Liver (tissue), 9 donors: ENCODE results near the gene COL27A1. TPM values are rescaled to one million over a fixed set of nuclear protein-coding genes. Genes with fewer than 3 reads are reported as not detected.

Source experiments
- DNase-seq: peaks from one replicate; pipeline ENCODE4 v3.0.0-alpha.2; 2017; ENCODE audit warnings: low spot score
- H3K27ac ChIP-seq, 2 donors: one replicate each; pipeline ENCODE4 v1.7.0; 2013; ENCODE audit warnings: inconsistent platforms in 2 of 2, low read length in 2 of 2, control low read depth in 1 of 2, low read depth in 1 of 2, mild to moderate bottlenecking in 1 of 2
- H3K27me3 ChIP-seq, 4 donors: one replicate each; pipeline versions ENCODE4 v1.6.1 to v1.7.0; 2013; ENCODE audit warnings: low read length in 3 of 4, inconsistent platforms in 1 of 4, mild to moderate bottlenecking in 1 of 4, moderate library complexity in 1 of 4; ENCODE audit not compliant: control insufficient read depth in 4 of 4, insufficient read depth in 4 of 4
- H3K36me3 ChIP-seq, 4 donors: one replicate each; pipeline versions ENCODE4 v1.6.1 to v1.7.0; 2013; ENCODE audit warnings: low read length in 3 of 4, mild to moderate bottlenecking in 3 of 4, low read depth in 1 of 4, moderate library complexity in 1 of 4; ENCODE audit not compliant: control insufficient read depth in 4 of 4, insufficient read depth in 3 of 4
- H3K4me1 ChIP-seq, 4 donors: one replicate each; pipeline versions ENCODE4 v1.6.1 to v1.7.0; 2013; ENCODE audit warnings: low read length in 3 of 4, mild to moderate bottlenecking in 3 of 4, moderate library complexity in 1 of 4; ENCODE audit not compliant: control insufficient read depth in 4 of 4, insufficient read depth in 4 of 4
- H3K4me3 ChIP-seq, 3 donors: one replicate each; pipeline versions ENCODE4 v1.6.1 to v1.7.0; 2013; ENCODE audit warnings: low read length in 3 of 3, control low read depth in 1 of 3, low read depth in 1 of 3, mild to moderate bottlenecking in 1 of 3
- H3K9ac ChIP-seq, 2 donors: one replicate each; pipeline ENCODE4 v1.7.0; 2013; ENCODE audit warnings: low read length in 2 of 2, mild to moderate bottlenecking in 2 of 2, moderate library complexity in 2 of 2, control low read depth in 1 of 2, low read depth in 1 of 2
- H3K9me3 ChIP-seq, 4 donors: one replicate each; pipeline versions ENCODE4 v1.6.1 to v1.7.0; 2013; ENCODE audit warnings: low read length in 3 of 4; ENCODE audit not compliant: control insufficient read depth in 4 of 4
- ATF3 ChIP-seq: IDR thresholded peaks from 2 replicates; pipeline ENCODE4 v1.6.1; 2016; ENCODE audit warnings: antibody characterized with exemption
- EGR1 ChIP-seq, 2 donors: IDR thresholded peaks; 2 replicates each; pipeline ENCODE4 v1.6.1; 2016 to 2018; ENCODE audit warnings: antibody characterized with exemption in 2 of 2, low read depth in 2 of 2
- FOXA1 ChIP-seq: IDR thresholded peaks from 2 replicates; pipeline ENCODE4 v1.6.1; 2016; ENCODE audit warnings: antibody characterized with exemption
- FOXA2 ChIP-seq: IDR thresholded peaks from 2 replicates; pipeline ENCODE4 v1.6.1; 2016; ENCODE audit warnings: antibody characterized with exemption
- GABPA ChIP-seq, 2 donors: IDR thresholded peaks in 1 of 2; conservative IDR thresholded peaks in 1 of 2; 2 replicates each; pipeline ENCODE4 v1.6.1; 2016; ENCODE audit warnings: antibody characterized with exemption in 2 of 2, mild to moderate bottlenecking in 1 of 2, moderate library complexity in 1 of 2
- HNF4A ChIP-seq, 2 donors: conservative IDR thresholded peaks; 2 replicates each; pipeline ENCODE4 v1.6.1; 2016; ENCODE audit warnings: antibody characterized with exemption in 2 of 2, mild to moderate bottlenecking in 2 of 2
- HNF4G ChIP-seq: IDR thresholded peaks from 2 replicates; pipeline ENCODE4 v1.6.1; 2016; ENCODE audit warnings: antibody characterized with exemption
- JUND ChIP-seq, 2 donors: IDR thresholded peaks; 2 replicates each; pipeline ENCODE4 v1.6.1; 2016; ENCODE audit warnings: antibody characterized with exemption in 2 of 2
- NR2F2 ChIP-seq: IDR thresholded peaks from 2 replicates; pipeline ENCODE4 v1.6.1; 2016; ENCODE audit warnings: antibody characterized with exemption
- REST ChIP-seq: IDR thresholded peaks from 2 replicates; pipeline ENCODE4 v1.6.1; 2016; ENCODE audit warnings: antibody characterized with exemption, mild to moderate bottlenecking
- TAF1 ChIP-seq: conservative IDR thresholded peaks from 2 replicates; pipeline ENCODE4 v1.6.1; 2016; ENCODE audit warnings: antibody characterized with exemption, mild to moderate bottlenecking
- YY1 ChIP-seq: IDR thresholded peaks from 2 replicates; pipeline ENCODE4 v1.6.1; 2016; ENCODE audit warnings: antibody characterized with exemption, mild to moderate bottlenecking
- WGBS: extraction: QIAGEN DNeasy Blood & Tissue Kit; methylation state at CpG from one replicate; pipeline ENCODE4 v1.1.7; 2013; 5-methylcytosine and 5-hydroxymethylcytosine counted together
- polyA plus RNA-seq, 2 donors: library from polyadenylated mRNA; stranded (reverse) in 1 of 2; unstranded in 1 of 2; fragments of 200-250 nt in 1 of 2; fragments of >200 nt in 1 of 2; fragmentation: Nextera tagmentation in 1 of 2; extraction: Ambion mirVana in 1 of 2; gene quantifications; one replicate each; pipeline versions ENCODE4 v1.2.1 to v1.2.3, GENCODE V29; 2013 to 2015
- total RNA-seq, 2 donors: library from RNA; depleted of rRNA; stranded (reverse); fragments of >200 nt; gene quantifications; one replicate each; pipeline ENCODE4 v1.2.3, GENCODE V29; 2014
- TF ChIP-seq, protein P1 (sequence below): IDR thresholded peaks from 2 replicates; pipeline ENCODE4 v1.6.1; 2016; ENCODE audit warnings: antibody characterized with exemption
- donor health status: healthy.
- donor health status: healthy.
- donor health status: healthy.
- donor health status: healthy.
- donor health status: healthy.

COL27A1 gene
- total and polyA plus RNA-seq, 4 donors, result 7.0 to 20.4 (median 12.0) TPM

GRCh38 chr9:114282926-114283325, 127.6 kb downstream of the COL27A1 start:
- no peaks in the 10 kb centered on the region for H3K9me3 ChIP-seq
- H3K27me3 ChIP-seq, result no peaks in the 10 kb centered on the region
- no peak overlapping the region for H3K4me3 ChIP-seq
- no peak for DNase-seq
- peaks cover 5 to 50% (median 21%) of the 10 kb centered on the region in 4 donors for H3K36me3 ChIP-seq
- TF ChIP-seq JUND (IDR thresholded peaks at IDR 0.05) (no peak), GABPA (IDR thresholded peaks at IDR 0.05 in 1 of 2, conservative IDR thresholded peaks at IDR 0.05 in 1 of 2) (no peak), FOXA1 (no peak), FOXA2 (no peak), HNF4A (conservative IDR thresholded peaks at IDR 0.05) (no peak), ATF3 (no peak), EGR1 (IDR thresholded peaks at IDR 0.05; ENCODE audit: low read depth in 2 of 2) (no peak)
- no peak overlapping the region for H3K9ac ChIP-seq
- H3K27ac ChIP-seq, result no peak overlapping the region
- H3K4me1 ChIP-seq, result peaks cover 0 to 4% (median 0%) of the 10 kb centered on the region in 4 donors
- WGBS, result 76% methylated on average over 5 of the region's 5 CpGs

DNA sequence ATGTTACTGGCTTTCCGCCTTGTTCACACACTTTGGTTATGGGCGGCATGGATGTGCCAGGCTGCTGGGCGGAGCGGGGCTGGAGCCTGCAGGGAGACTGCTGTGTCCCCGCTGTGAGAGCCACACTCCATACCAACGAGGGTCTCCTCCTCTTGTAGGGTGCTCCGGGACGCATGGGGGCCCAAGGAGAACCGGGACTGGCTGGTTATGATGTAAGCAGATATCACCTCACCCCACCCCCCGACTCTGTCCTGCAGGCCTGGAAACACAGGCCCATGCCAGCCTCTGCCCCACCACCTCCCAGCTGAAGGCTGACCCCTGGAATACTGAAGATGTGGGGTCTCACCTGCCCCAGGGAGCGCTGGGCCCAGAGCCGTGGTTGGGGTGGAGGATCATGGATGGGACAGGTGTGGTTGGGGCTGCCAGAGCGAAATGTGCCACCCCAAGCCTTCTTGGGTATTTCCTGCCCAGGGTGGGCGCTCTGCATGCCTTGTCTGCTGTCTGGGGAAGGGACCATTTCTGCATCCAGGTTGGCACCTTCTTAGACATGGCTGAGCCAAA, 128.3 kb downstream of the COL27A1 start:
- Histone ChIP-seq H3K9ac (no peak overlapping the region), H3K27me3 (no peaks in the 10 kb centered on the region), H3K27ac (no peak overlapping the region), H3K4me1 (peaks cover 0 to 4% (median 0%) of the 10 kb centered on the region in 4 donors), H3K9me3 (no peaks in the 10 kb centered on the region), H3K36me3 (peaks cover 5 to 49% (median 21%) of the 10 kb centered on the region in 4 donors), H3K4me3 (no peak overlapping the region)
- no peak for TF ChIP-seq GABPA (IDR thresholded peaks at IDR 0.05 in 1 of 2, conservative IDR thresholded peaks at IDR 0.05 in 1 of 2)
- no peak for TF ChIP-seq JUND (IDR thresholded peaks at IDR 0.05)
- TF ChIP-seq YY1, result no peak
- TF ChIP-seq REST, result no peak
- no peak for TF ChIP-seq NR2F2
- no peak for TF ChIP-seq TAF1
- TF ChIP-seq FOXA2, result no peak
- TF ChIP-seq, protein P1, sequence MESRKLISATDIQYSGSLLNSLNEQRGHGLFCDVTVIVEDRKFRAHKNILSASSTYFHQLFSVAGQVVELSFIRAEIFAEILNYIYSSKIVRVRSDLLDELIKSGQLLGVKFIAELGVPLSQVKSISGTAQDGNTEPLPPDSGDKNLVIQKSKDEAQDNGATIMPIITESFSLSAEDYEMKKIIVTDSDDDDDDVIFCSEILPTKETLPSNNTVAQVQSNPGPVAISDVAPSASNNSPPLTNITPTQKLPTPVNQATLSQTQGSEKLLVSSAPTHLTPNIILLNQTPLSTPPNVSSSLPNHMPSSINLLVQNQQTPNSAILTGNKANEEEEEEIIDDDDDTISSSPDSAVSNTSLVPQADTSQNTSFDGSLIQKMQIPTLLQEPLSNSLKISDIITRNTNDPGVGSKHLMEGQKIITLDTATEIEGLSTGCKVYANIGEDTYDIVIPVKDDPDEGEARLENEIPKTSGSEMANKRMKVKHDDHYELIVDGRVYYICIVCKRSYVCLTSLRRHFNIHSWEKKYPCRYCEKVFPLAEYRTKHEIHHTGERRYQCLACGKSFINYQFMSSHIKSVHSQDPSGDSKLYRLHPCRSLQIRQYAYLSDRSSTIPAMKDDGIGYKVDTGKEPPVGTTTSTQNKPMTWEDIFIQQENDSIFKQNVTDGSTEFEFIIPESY, result no peak
- TF ChIP-seq HNF4A (conservative IDR thresholded peaks at IDR 0.05), result no peak
- no peak for TF ChIP-seq HNF4G
- WGBS, result 93% methylated on average over 14 of the region's 14 CpGs
- no peak for DNase-seq
